T-helper 2 cell treated with Interferon-gamma antibody and Interleukin-4, amounts not matched to agents 100 ng/mL and 5 ng/mL, for 36 hours (primary cell): ENCODE results near the gene SLC29A1. TPM values are rescaled to one million over a fixed set of nuclear protein-coding genes. Genes with fewer than 3 reads are reported as not detected.

ENCODE experiments used
- intact Hi-C: fragments of 100-400 bp; cut with micrococcal nuclease; formaldehyde crosslinking; loops from one replicate; pipeline ENCODE4 v1.15.1; 2023
- total RNA-seq: library from RNA; stranded (reverse); gene quantifications from 2 replicates; pipeline ENCODE4 v1.2.3, GENCODE V29; 2022

Gene SLC29A1
- total RNA-seq, 1 donor from 2014 or later = 59.9 TPM

- intact Hi-C loops = loop anchor here (1.0 to 5.0 kb wide), 5 partner anchors 7 to 1017 kb away; partner anchors contain the start of genes CDC5L, HSP90AB1 and SLC35B2
Observed at GRCh38 chr6:44264154-44265006, 41.0 kb downstream of the SLC29A1 start.

GRCh38 chr6:44265007-44265721 is 41.8 kb downstream of the SLC29A1 start, which contains the start of gene NFKBIE:
NFKBIE (minus strand) TSS chr6:44265551; CDS start chr6:44265346, 205 bp downstream.
- intact Hi-C loops = loop anchor here (1.0 to 5.0 kb wide), 4 partner anchors 8 to 1018 kb away; partner anchors contain the start of genes CDC5L and SLC35B2

- intact Hi-C loops = loop anchor here (1.0 to 5.0 kb wide), 4 partner anchors 8 to 1018 kb away; partner anchors contain the start of genes CDC5L and SLC35B2
Observed at GRCh38 chr6:44265722-44266233, 42.4 kb downstream of the SLC29A1 start.

- intact Hi-C loops = loop anchor here (5.0 kb wide), 2 partner anchors 121 to 1019 kb away; partner anchors contain the start of gene CDC5L
Observed at GRCh38 chr6:44266347-44266746, 43.0 kb downstream of the SLC29A1 start.

- intact Hi-C loops = loop anchor here (5.0 kb wide), 2 partner anchors 120 to 1020 kb away; partner anchors contain the start of gene CDC5L
Observed at GRCh38 chr6:44267252-44267651, 43.9 kb downstream of the SLC29A1 start.

- intact Hi-C loops = loop anchor here (1.0 to 5.0 kb wide), 6 partner anchors 36 to 1021 kb away; partner anchors contain the start of genes AARS2 and CDC5L
Observed at GRCh38 chr6:44268095-44268628, 44.8 kb downstream of the SLC29A1 start.

- intact Hi-C loops = loop anchor here (2.0 to 5.0 kb wide), 3 partner anchors 43 to 1022 kb away; partner anchors contain the start of genes AARS2 and CDC5L
Observed at GRCh38 chr6:44269178-44269920, 46.0 kb downstream of the SLC29A1 start.

- intact Hi-C loops = loop anchor here (2.0 to 5.0 kb wide), 3 partner anchors 43 to 1023 kb away; partner anchors contain the start of genes AARS2 and CDC5L
Observed at GRCh38 chr6:44269921-44270525, 46.6 kb downstream of the SLC29A1 start, which contains the start of gene TMEM151B. TMEM151B (plus strand) TSS chr6:44270450; CDS start chr6:44270743, 293 bp downstream.

- intact Hi-C loops = no loop called here
Observed at GRCh38 chr6:44270526-44271405, 47.4 kb downstream of the SLC29A1 start.

- intact Hi-C loops = no loop called here
Observed at GRCh38 chr6:44271406-44271723, 48.0 kb downstream of the SLC29A1 start.

GRCh38 chr6:44271914-44272313 is 48.5 kb downstream of the SLC29A1 start:
- intact Hi-C loops = no loop called here

GRCh38 chr6:44272529-44272928 is 49.1 kb downstream of the SLC29A1 start:
- intact Hi-C loops = no loop called here

- intact Hi-C loops = no loop called here
Observed at GRCh38 chr6:44272999-44273566, 49.7 kb downstream of the SLC29A1 start.

- intact Hi-C loops = no loop called here
Observed at GRCh38 chr6:44273617-44274016, 50.2 kb downstream of the SLC29A1 start.

- intact Hi-C loops = no loop called here
Observed at GRCh38 chr6:44275271-44275748, 51.9 kb downstream of the SLC29A1 start.

- intact Hi-C loops = no loop called here
Observed at GRCh38 chr6:44275749-44276648, 52.6 kb downstream of the SLC29A1 start.
